Measurements from ENCODE around the gene DDR2. TPM values are rescaled to one million over a fixed set of nuclear protein-coding genes. Genes with fewer than 3 reads are reported as not detected.

Gene DDR2
- total RNA-seq, 1 experiment from 2014 or later = 0.52 TPM

- no peak overlapping the region for H3K9ac ChIP-seq (ENCODE audit: extremely low read depth, insufficient read length, low read length)
- Mint-ChIP-seq H3K27ac (no peak overlapping the region), H3K9me3 (no peaks in the 10 kb centered on the region)
These were observed 6.2 kb upstream of the DDR2 start for GRCh38 chr1:162626094-162626493.

More at GRCh38 chr1:162626094-162626493, 6.2 kb upstream of the DDR2 start:
- DNase-seq = no peak
- Histone ChIP-seq H3K79me1 (ENCODE audit: insufficient read depth, low read depth, low read length, poor library complexity, severe bottlenecking) (no peaks in the 10 kb centered on the region), H3K23ac (ENCODE audit: insufficient read length, low read depth, low read length) (no peak overlapping the region), H3T11ph (ENCODE audit: low read length) (no peak overlapping the region), H2BK20ac (ENCODE audit: low read depth, low read length, poor library complexity, severe bottlenecking) (no peak overlapping the region), H2BK15ac (ENCODE audit: low read depth, low read length) (no peak overlapping the region), H4K20me1 (ENCODE audit: control insufficient read depth, insufficient read depth, insufficient read length) (no peaks in the 10 kb centered on the region), H3K4ac (ENCODE audit: low read depth, low read length) (no peak overlapping the region), H3K27ac (ENCODE audit: insufficient read length, low read depth, low read length) (no peak overlapping the region), H3K14ac (ENCODE audit: insufficient read depth, low read length) (no peak overlapping the region), H3K4me1 (ENCODE audit: insufficient read depth, low read length) (no peaks in the 10 kb centered on the region), H3K79me2 (ENCODE audit: insufficient read depth, low read length) (no peaks in the 10 kb centered on the region), H3K9me3 (ENCODE audit: control insufficient read depth, low read depth, low read length) (no peaks in the 10 kb centered on the region), H2BK12ac (ENCODE audit: insufficient read length, low read depth, low read length) (no peak overlapping the region), H3K56ac (ENCODE audit: insufficient read length, low read depth, low read length) (no peak overlapping the region), H4K91ac (ENCODE audit: insufficient read length, low read depth, low read length) (no peak overlapping the region), H3K27me3 (ENCODE audit: insufficient read depth, low read length) (no peaks in the 10 kb centered on the region), H2BK120ac (ENCODE audit: low read depth, low read length, poor library complexity, severe bottlenecking) (no peak overlapping the region), H3K18ac (ENCODE audit: insufficient read length, low read depth, low read length) (no peak overlapping the region), H4K5ac (ENCODE audit: insufficient read length, low read depth, low read length) (no peak overlapping the region), H2AK5ac (ENCODE audit: insufficient read length, low read length) (no peak overlapping the region), H2AFZ (ENCODE audit: low read length) (no peak overlapping the region), H3K23me2 (ENCODE audit: insufficient read length, low read depth, low read length, poor library complexity, severe bottlenecking) (no peaks in the 10 kb centered on the region), H2BK5ac (ENCODE audit: insufficient read length, low read length) (no peak overlapping the region), H4K8ac (replicated peaks; ENCODE audit: insufficient read length, low read depth, low read length) (no peak overlapping the region), H3K4me2 (ENCODE audit: insufficient read depth, insufficient read length, low read length) (no peak overlapping the region)
- TF ChIP-seq CTCF (conservative IDR thresholded peaks at IDR 0.05) = no peak
- Mint-ChIP-seq H3K4me1 (no peaks in the 10 kb centered on the region), H3K4me3 (no peak overlapping the region), H3K36me3 (ENCODE audit: insufficient read depth in 1 of 3, low read depth in 3 of 3) (no peaks in the 10 kb centered on the region), H3K27me3 (ENCODE audit: low read depth) (peaks cover 2% of the 10 kb centered on the region; the same call in 1 of the 2 replicates)
- no CpG with 5 or more reads among the region's 2 CpGs for WGBS (ENCODE audit: extremely low coverage, insufficient read length, low lambda C conversion rate)
